DOHH2 (cell line): ENCODE data around the gene NFATC3.
"Not testable (repeated sequence)": the region's sequence is repeated elsewhere in the genome, so short reads cannot be mapped to it uniquely, and the experiment has no call there.

ENCODE experiments used
- H3F3A ChIP-seq: fragments of 200-600 bp; sonication (generic), shearing (Covaris generic); 2 replicates; pipeline ENCODE4 v1.6.0; 2016; ENCODE audit warnings: antibody characterized with exemption, mild to moderate bottlenecking; ENCODE audit not compliant: control insufficient read depth, insufficient read depth
- H3K27ac ChIP-seq: fragments of 200-600 bp; sonication (generic); 2 replicates; pipeline ENCODE4 v1.5.1; 2014; ENCODE audit warnings: low read depth, mild to moderate bottlenecking, low read length, moderate library complexity
- H3K27me3 ChIP-seq: fragments of 200-600 bp; sonication (generic); 2 replicates; pipeline ENCODE4 v1.6.1; 2014; ENCODE audit warnings: mild to moderate bottlenecking, low read length, mixed read lengths; ENCODE audit not compliant: control insufficient read depth
- H3K36me3 ChIP-seq: fragments of 200-600 bp; sonication (generic); 2 replicates; pipeline ENCODE4 v1.6.1; 2014; ENCODE audit warnings: mild to moderate bottlenecking, low read length, moderate library complexity, mixed read lengths; ENCODE audit not compliant: control insufficient read depth
- H3K4me1 ChIP-seq: fragments of 200-600 bp; sonication (generic); 2 replicates; pipeline ENCODE4 v1.6.1; 2014; ENCODE audit warnings: mild to moderate bottlenecking, low read length, mixed read lengths; ENCODE audit not compliant: control insufficient read depth
- H3K4me2 ChIP-seq: fragments of 200-600 bp; sonication (generic); 2 replicates; pipeline ENCODE4 v1.6.0; 2014; ENCODE audit warnings: mild to moderate bottlenecking, low read length, moderate library complexity
- H3K4me3 ChIP-seq: fragments of 200-600 bp; sonication (generic); 2 replicates; pipeline ENCODE4 v1.5.1; 2014; ENCODE audit warnings: mild to moderate bottlenecking, low read length, mixed read lengths
- H3K79me2 ChIP-seq: fragments of 200-600 bp; sonication (generic); 2 replicates; pipeline ENCODE4 v1.6.1; 2014; ENCODE audit warnings: mild to moderate bottlenecking, low read length, mixed read lengths; ENCODE audit not compliant: control insufficient read depth
- H3K9me2 ChIP-seq: fragments of 200-600 bp; sonication (generic); replicated peaks from 2 replicates; pipeline ENCODE4 v1.6.1; 2014; ENCODE audit warnings: mild to moderate bottlenecking, low read length, mixed read lengths; ENCODE audit not compliant: control insufficient read depth
- H3K9me3 ChIP-seq: fragments of 200-600 bp; sonication (generic); 2 replicates; pipeline ENCODE4 v1.6.1; 2014; ENCODE audit warnings: antibody characterized with exemption, low read length, mixed read lengths; ENCODE audit not compliant: control insufficient read depth, insufficient read depth
- H4K20me1 ChIP-seq: fragments of 200-600 bp; sonication (generic); 2 replicates; pipeline ENCODE4 v1.6.0; 2014; ENCODE audit warnings: low read depth, mild to moderate bottlenecking, antibody characterized with exemption, low read length, moderate library complexity; ENCODE audit not compliant: control insufficient read depth, insufficient read depth
- EZH2phosphoT487 ChIP-seq: fragments of 200-600 bp; sonication (generic); IDR thresholded peaks from 2 replicates; pipeline ENCODE4 v1.6.1; 2017; ENCODE audit warnings: borderline replicate concordance, mild to moderate bottlenecking, antibody characterized with exemption, low read length, moderate library complexity, mixed read lengths
- TF ChIP-seq, protein P1 (sequence below): fragments of 200-600 bp; sonication (generic); IDR thresholded peaks from one replicate; pipeline ENCODE4 v1.5.1; 2014; ENCODE audit warnings: antibody characterized with exemption, mild to moderate bottlenecking, low read depth, low read length; ENCODE audit not compliant: poor library complexity, severe bottlenecking

The NFATC3 gene

DNA sequence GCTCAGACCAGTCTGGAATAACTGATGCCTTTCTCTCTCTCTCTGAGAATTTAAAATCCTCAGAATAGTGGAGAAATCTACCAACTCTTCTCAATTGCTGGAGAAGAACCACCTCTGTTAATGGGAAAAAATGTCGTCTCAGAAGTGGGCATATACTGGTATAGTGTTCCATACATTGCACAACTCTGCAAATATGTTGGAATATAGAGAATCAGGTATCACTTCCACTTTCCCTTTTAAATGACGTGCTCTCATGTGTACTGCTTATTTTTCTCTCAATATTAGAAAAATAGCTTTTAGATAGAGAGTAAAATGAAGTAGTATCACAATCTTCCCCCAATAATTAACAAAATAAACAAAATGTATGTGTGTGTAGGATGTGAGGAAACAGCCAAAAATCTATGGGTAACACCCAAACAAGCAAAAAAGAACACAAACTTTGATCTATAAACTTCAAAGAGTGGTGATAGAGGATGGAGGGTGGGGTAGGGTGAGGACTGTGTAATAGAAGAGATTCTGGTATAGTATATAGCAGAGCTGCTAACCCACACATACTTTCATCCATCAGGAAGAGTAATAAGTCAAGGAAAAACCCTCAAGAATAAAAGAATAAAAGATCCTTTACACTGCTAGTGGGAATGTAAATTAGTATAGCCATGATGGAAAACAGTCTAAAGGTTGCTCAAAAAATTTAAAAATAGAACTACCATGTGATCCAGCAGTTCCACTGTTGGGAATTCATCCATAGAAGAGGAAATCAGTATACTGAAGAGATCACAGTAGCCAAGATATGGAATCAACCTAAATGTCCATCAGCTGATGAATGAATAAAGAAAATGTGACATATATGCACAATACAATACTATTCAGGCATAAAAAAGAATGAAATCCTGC is 46.9 kb downstream of the NFATC3 start:
- Histone ChIP-seq H3K9me3 (no peaks in the 10 kb centered on the region), H3K79me2 (peaks cover 57% of the 10 kb centered on the region), H3K36me3 (peaks cover 2% of the 10 kb centered on the region; the same call in 1 of the 2 replicates), H3F3A (peaks cover 3% of the 10 kb centered on the region; the same call in 1 of the 2 replicates), H3K4me2 (no peak overlapping the region), H3K9me2 (no peaks in the 10 kb centered on the region), H4K20me1 (0 out of 2 replicates have a peak, but pooled peaks cover 7% of the 10 kb centered on the region), H3K27ac (no peak overlapping the region), H3K4me3 (no peak overlapping the region), H3K4me1 (peaks cover 39% of the 10 kb centered on the region), H3K27me3 (no peaks in the 10 kb centered on the region)
- TF ChIP-seq, protein P1, sequence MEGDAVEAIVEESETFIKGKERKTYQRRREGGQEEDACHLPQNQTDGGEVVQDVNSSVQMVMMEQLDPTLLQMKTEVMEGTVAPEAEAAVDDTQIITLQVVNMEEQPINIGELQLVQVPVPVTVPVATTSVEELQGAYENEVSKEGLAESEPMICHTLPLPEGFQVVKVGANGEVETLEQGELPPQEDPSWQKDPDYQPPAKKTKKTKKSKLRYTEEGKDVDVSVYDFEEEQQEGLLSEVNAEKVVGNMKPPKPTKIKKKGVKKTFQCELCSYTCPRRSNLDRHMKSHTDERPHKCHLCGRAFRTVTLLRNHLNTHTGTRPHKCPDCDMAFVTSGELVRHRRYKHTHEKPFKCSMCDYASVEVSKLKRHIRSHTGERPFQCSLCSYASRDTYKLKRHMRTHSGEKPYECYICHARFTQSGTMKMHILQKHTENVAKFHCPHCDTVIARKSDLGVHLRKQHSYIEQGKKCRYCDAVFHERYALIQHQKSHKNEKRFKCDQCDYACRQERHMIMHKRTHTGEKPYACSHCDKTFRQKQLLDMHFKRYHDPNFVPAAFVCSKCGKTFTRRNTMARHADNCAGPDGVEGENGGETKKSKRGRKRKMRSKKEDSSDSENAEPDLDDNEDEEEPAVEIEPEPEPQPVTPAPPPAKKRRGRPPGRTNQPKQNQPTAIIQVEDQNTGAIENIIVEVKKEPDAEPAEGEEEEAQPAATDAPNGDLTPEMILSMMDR, result no peak
- TF ChIP-seq EZH2phosphoT487, result no peak

DNA sequence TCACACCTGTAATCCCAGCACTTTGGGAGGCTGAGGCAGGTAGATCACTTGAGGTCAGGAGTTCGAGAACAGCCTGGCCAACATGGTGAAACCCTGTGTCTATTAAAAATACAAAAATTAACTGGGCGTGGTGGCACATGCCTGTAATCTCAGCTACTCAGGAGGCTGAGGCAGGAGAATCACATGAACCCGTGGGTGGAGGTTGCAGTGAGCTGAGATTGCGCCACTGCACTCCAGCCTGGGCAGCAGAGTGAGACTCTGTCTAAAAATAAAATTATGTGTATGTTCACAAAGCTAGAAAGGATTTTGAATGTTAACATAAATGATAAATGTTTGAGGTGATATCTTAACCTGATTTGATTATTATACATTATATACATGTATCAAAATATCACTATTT is 47.8 kb downstream of the NFATC3 start:
- H3K27ac ChIP-seq, H3K4me2 ChIP-seq, H3K4me3 ChIP-seq, H3K27me3 ChIP-seq, H3K9me2 ChIP-seq, H4K20me1 ChIP-seq, H3K9me3 ChIP-seq, H3K36me3 ChIP-seq, H3F3A ChIP-seq: not testable (repeated sequence)
- Histone ChIP-seq H3K4me1 (peaks cover 30% of the 10 kb centered on the region), H3K79me2 (peaks cover 54% of the 10 kb centered on the region)

DNA sequence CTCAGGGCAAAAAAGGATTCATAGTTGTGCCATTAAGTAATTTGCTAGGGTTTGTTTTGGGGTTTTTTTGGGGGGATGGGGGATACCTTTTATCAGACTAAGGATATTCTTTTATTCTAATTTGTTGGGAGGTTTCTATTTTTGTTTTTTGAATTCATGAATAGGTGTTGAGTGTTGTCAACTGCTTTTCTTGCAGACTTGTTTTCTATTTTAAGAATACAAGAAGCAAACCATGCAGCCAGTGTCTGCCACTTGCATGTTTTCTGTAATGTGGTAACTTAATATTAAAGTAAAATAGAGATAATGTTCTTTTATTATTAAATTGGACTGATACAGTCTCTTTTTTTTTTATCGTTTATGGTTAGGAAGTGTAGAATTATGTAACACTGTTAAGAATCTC is 49.5 kb downstream of the NFATC3 start:
- H3K27me3 ChIP-seq, result no peaks in the 10 kb centered on the region
- peaks cover 7% of the 10 kb centered on the region for H3K36me3 ChIP-seq
- H3F3A ChIP-seq, result no peaks in the 10 kb centered on the region
- peaks cover 15% of the 10 kb centered on the region for H3K4me1 ChIP-seq
- peaks cover 44% of the 10 kb centered on the region for H3K79me2 ChIP-seq
- TF ChIP-seq, protein P1, result no peak
- TF ChIP-seq EZH2phosphoT487, result no peak
- H3K9me3 ChIP-seq, result no peaks in the 10 kb centered on the region
- no peak overlapping the region for H3K4me3 ChIP-seq
- no peak overlapping the region for H3K27ac ChIP-seq
- no peak overlapping the region for H3K4me2 ChIP-seq
- no peaks in the 10 kb centered on the region for H3K9me2 ChIP-seq
- 0 out of 2 replicates have a peak, but pooled peaks cover 5% of the 10 kb centered on the region for H4K20me1 ChIP-seq

DNA sequence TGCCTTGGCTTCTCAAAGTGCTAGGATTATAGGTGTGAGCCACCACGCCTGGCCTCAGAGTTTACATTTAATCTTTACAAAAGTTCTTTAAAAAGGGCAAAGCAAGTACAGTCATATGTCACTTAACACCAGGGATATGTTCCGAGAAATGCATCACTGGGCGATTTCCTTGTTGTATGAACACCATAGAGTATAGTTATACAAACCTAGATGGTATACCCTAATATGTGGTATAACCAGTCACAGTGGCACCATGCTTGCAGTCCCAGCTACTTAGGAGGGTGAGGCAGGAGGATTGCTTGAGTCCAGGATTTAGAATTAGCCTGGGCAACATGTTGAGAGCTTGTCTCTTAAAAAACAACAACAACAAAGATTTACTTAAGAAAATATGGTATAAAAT is 51.3 kb downstream of the NFATC3 start:
- Histone ChIP-seq H3K27ac (no peak overlapping the region), H3K9me2 (no peaks in the 10 kb centered on the region), H3K9me3 (no peaks in the 10 kb centered on the region), H3F3A (no peaks in the 10 kb centered on the region), H3K36me3 (peaks cover 7% of the 10 kb centered on the region), H4K20me1 (no peaks in the 10 kb centered on the region), H3K27me3 (no peaks in the 10 kb centered on the region), H3K79me2 (peaks cover 37% of the 10 kb centered on the region), H3K4me1 (peaks cover 3% of the 10 kb centered on the region), H3K4me2 (no peak overlapping the region), H3K4me3 (no peak overlapping the region)
- no peak for TF ChIP-seq EZH2phosphoT487
- TF ChIP-seq, protein P1, result no peak
